Aorta (tissue), 5 donors: ENCODE measurements around the gene RASSF5. TPM values are rescaled to one million over a fixed set of nuclear protein-coding genes. Genes with fewer than 3 reads are reported as not detected.

Experiments used
- ATAC-seq: fragments of 200-7000 bp; cut with Tn5 transposase; one replicate; pipeline ENCODE4 v1.9.1; 2022; ENCODE audit warnings: moderate library complexity; ENCODE audit not compliant: low FRiP score
- DNase-seq, 2 donors: peaks; one replicate each; pipeline ENCODE4 v3.0.0-alpha.2; 2020
- H3K27ac ChIP-seq, 2 donors: one replicate each; pipeline ENCODE4 v1.5.1; 2013; ENCODE audit warnings: low read length in 2 of 2, mild to moderate bottlenecking in 2 of 2, moderate library complexity in 2 of 2, control low read depth in 1 of 2, inconsistent platforms in 1 of 2, low read depth in 1 of 2
- H3K27me3 ChIP-seq, 2 donors: one replicate each; pipeline ENCODE4 v1.6.1; 2013; ENCODE audit warnings: control low read depth in 1 of 2, low read length in 1 of 2, mild to moderate bottlenecking in 1 of 2, moderate library complexity in 1 of 2; ENCODE audit not compliant: insufficient read depth in 2 of 2, control insufficient read depth in 1 of 2
- H3K36me3 ChIP-seq, 2 donors: one replicate each; pipeline ENCODE4 v1.6.1; 2013; ENCODE audit warnings: control low read depth in 1 of 2, low read length in 1 of 2, mild to moderate bottlenecking in 1 of 2; ENCODE audit not compliant: insufficient read depth in 2 of 2, control insufficient read depth in 1 of 2
- H3K4me1 ChIP-seq, 2 donors: one replicate each; pipeline ENCODE4 v1.6.1; 2013; ENCODE audit warnings: low read length in 2 of 2, control low read depth in 1 of 2, mild to moderate bottlenecking in 1 of 2, moderate library complexity in 1 of 2; ENCODE audit not compliant: insufficient read depth in 2 of 2, control insufficient read depth in 1 of 2
- H3K4me3 ChIP-seq, 2 donors: one replicate each; pipeline ENCODE4 v1.5.1; 2013; ENCODE audit warnings: low read length in 2 of 2, control low read depth in 1 of 2, mild to moderate bottlenecking in 1 of 2
- H3K9me3 ChIP-seq: one replicate; pipeline ENCODE4 v1.6.1; 2013; ENCODE audit warnings: mild to moderate bottlenecking, low read length; ENCODE audit not compliant: control insufficient read depth
- WGBS, 2 donors: extraction: QIAGEN DNeasy Blood & Tissue Kit; methylation state at CpG; one replicate each; pipeline ENCODE4 v1.1.7; 2013; 5-methylcytosine and 5-hydroxymethylcytosine counted together
- intact Hi-C, 2 donors: fragments of 100-400 bp; cut with DNase I; formaldehyde crosslinking; loops; one replicate each; pipeline versions ENCODE4 v1.14.2 to v1.15.0; 2022
- polyA plus RNA-seq, 2 donors: library from polyadenylated mRNA; stranded (reverse); fragments of 200-250 nt; gene quantifications; one replicate each; pipeline ENCODE4 v1.2.3, GENCODE V29; 2013
- total RNA-seq, 2 donors: library from RNA; stranded (reverse); fragmentation: NEBNext Ultra II Directional; extraction: Animal tissue kit (Norgen Biotek cat#: 25700); gene quantifications; one replicate each; pipeline ENCODE4 v1.2.1, GENCODE V29; 2021
- donor health status: healthy with polysubstance abuse.
- donor health status: Bipolar disorder and iron deficiency.
- donor health status: DM: no; HTN: no; CAD: no.
- donor health status: DM: no; HTN: no; CAD: no.
- donor health status: DM: yes; HTN: yes; CAD: no.

The RASSF5 gene
- total and polyA plus RNA-seq, 4 donors: 2.1 to 18.2 (median 9.9) TPM

DNA sequence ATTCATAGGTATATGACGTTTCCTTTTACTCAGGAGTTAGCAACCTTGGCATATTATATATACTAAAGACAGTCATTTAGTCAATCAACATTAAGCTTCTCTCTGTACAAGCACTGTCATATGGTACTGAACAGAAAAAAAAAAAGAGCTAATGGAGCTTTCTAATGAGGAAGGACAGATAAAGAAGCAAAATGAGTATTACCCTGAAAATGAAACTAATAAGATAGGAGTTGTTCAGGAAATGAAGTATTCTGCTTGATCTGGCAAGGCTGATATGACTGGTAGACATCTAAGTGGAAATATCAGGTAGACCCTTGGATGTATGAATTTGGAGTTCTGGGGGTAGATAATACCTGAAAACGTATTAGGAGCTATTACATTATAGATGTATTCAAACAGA, 41.4 kb upstream of the RASSF5 start:
- no peak for ATAC-seq
- intact Hi-C loops: no loop called here
- Histone ChIP-seq H3K27me3 (no peaks in the 10 kb centered on the region), H3K27ac (no peak overlapping the region), H3K4me1 (no peaks in the 10 kb centered on the region), H3K36me3 (no peaks in the 10 kb centered on the region), H3K4me3 (no peak overlapping the region), H3K9me3 (no peaks in the 10 kb centered on the region)
- DNase-seq: no peak
- 69 to 72% methylated on average over 2 of the region's 2 CpGs for WGBS, 2 donors

DNA sequence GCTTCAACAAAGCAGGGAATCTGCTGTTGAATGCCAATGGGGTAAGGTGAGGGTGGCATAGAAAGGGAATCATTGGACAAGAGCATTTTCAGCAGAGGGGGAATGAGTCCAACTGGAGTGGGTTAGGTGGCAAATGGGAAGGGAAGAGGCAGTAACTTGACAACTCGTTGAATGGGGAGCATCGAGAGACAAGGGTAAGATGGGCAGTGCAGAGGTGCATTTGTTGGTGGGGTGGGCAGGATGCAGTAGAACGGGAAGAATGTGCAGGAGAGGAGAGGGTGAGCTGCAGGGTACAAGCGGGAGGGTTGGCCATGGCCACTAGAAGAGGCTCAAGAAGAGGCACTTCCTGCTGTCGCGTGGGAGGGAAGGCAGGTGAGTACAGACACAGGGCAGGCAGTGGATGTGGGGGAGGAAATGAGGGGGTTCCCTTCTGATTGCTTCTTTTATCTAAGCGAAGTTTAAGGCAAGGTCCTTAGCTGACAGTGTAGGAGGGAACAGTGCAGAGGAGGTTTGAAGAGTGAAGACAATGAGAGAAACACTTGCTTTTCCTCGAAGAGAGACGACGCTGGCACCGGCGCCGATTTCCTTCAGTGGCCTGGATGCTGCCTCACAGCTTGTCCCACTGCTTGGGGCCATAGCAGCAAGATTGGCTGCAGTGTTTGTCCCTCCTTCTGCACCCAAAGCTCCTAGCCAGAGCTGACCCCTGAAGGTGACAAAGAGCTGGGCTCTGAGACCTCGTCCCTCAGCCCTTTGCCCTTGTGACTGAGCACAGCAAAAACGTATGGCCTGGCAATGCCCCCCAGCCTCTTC, 40.3 kb upstream of the RASSF5 start:
- Histone ChIP-seq H3K4me1 (no peaks in the 10 kb centered on the region), H3K9me3 (no peaks in the 10 kb centered on the region), H3K27me3 (no peaks in the 10 kb centered on the region), H3K4me3 (no peak overlapping the region), H3K27ac (no peak overlapping the region), H3K36me3 (no peaks in the 10 kb centered on the region)
- intact Hi-C loops: no loop called here
- no peak for ATAC-seq
- WGBS, 2 donors: 48 to 53% methylated on average over 15 of the region's 15 CpGs
- DNase-seq: no peak

DNA sequence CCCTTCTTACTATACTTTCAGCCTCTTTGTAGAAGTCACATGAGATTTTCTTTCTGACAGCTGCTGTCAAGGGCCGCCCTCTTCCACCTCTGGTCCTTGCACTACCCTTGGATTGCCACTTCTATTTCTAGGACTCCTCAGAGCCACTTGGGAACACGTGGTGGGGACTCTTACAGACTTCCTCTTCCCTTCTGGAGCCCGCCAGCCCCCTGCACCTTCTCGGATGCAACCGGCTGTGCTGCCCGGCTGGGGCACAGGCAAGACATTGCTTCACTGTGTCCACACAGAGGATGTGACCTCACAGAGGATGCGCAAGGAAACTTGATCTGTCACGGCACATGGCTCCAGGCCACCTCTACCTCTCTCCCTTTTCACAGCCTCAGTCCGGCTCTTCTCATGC, 39.4 kb upstream of the RASSF5 start:
- ATAC-seq (no peak), DNase-seq (peak; percentile 82 to 86)

DNA sequence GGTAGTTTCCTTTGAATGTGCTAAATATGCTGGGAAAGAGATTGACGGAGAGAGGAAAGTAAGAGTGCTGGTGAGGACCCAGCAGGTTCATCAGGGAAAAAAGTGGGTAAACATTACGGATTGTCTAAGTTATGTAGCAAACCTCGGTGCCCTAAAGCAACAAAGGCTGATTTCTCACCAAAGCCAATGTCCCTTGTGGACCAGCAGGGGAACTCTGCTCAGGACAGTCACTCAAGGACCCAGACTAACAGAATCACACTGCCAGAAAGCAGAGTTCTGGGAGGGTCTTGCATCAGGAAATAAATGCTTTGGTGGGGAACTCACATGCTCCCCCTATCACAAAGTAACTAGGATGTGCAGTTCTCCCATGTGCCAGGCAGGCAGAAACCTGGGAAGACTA, 38.8 kb upstream of the RASSF5 start:
- WGBS, 2 donors: 37 to 47% methylated on average over 3 of the region's 3 CpGs
- Histone ChIP-seq H3K4me1 (no peaks in the 10 kb centered on the region), H3K9me3 (no peaks in the 10 kb centered on the region), H3K4me3 (no peak overlapping the region), H3K36me3 (no peaks in the 10 kb centered on the region), H3K27me3 (no peaks in the 10 kb centered on the region), H3K27ac (no peak overlapping the region)
- intact Hi-C loops: no loop called here
- DNase-seq: no peak
- no peak for ATAC-seq

More for the DNA sequence above, 39.4 kb upstream of the RASSF5 start:
- Histone ChIP-seq H3K27me3 (no peaks in the 10 kb centered on the region), H3K4me3 (no peak overlapping the region), H3K9me3 (no peaks in the 10 kb centered on the region), H3K36me3 (no peaks in the 10 kb centered on the region), H3K4me1 (no peaks in the 10 kb centered on the region), H3K27ac (no peak overlapping the region)
- 38 to 39% methylated on average over 9 of the region's 9 CpGs for WGBS, 2 donors
- intact Hi-C loops: no loop called here

DNA sequence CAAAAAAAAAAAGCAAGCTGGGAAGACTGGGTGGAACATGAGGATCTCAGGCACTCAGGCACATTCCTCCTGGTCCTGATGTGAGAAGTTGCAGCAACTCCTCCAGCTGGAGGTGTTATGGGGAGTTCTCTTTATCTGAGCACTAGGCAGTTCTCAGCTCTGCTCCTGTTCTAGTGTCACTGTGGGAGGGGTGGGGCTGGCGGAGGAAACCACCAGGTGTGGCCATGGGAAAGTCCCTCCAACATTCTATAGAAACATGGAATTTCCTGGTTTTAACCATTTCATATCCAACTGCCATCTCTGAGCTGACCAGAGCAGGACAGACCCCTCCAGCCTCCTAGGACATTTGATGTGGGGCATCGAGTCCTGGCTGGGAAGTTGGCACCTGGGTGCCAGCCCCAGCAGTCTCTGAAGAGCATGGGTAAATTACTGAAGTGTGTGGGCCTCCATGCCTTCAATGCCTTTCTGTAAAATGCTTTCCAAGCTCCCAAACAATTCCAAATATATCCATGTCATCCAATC, 37.9 kb upstream of the RASSF5 start:
- H3K4me3 ChIP-seq: no peak overlapping the region
- WGBS, 2 donors: 67 to 68% methylated on average over 2 of the region's 2 CpGs
- intact Hi-C loops: no loop called here
- no peaks in the 10 kb centered on the region for H3K36me3 ChIP-seq
- no peak overlapping the region for H3K27ac ChIP-seq
- ATAC-seq: no peak
- H3K4me1 ChIP-seq: no peaks in the 10 kb centered on the region
- DNase-seq: peak in 1 of 2 donors; percentile 13
- H3K9me3 ChIP-seq: no peaks in the 10 kb centered on the region
- H3K27me3 ChIP-seq: no peaks in the 10 kb centered on the region

DNA sequence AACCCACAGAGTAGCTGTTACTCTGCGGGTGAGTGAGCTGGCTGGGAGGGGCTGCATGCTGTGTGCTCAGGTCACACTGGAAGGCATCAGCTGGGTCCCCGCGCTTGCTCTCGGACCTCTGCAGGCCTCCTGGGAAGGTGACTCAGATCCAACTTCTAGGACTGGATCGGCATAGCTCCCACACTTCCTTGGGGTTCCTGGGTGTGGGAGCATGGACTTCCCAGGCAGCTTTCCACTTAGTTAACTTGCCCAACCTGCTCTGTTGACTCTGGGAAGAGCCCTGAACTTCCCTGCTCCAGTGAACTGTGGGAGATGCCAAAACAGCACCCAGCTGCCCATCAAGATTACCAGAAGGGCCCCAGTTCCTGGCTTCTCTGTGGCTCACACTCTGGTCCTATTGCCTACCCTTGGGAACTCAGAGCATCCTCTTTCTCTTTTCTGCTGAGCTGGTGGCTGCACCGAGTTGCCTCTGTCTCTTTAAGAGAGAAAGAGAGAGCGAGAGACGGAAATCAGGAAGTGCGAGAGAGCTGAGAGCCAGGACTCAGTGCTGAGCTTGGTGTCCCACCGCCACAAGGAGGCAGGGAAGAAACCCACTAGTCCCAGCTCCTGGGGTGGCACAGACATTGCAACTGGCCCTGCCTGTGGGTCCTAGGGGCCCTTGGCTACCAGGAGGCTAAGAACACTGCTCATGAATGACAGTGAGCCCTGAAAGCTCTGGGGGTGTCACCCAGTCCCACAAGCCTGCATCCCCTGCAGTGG, 37.2 kb upstream of the RASSF5 start, which contains the start of gene IKBKE:
Gene IKBKE, plus strand, starts transcription at position 544 of the 759 bp plus-strand sequence. CDS start 2,752 bp downstream, outside the sequence.
- Histone ChIP-seq H3K4me1 (no peaks in the 10 kb centered on the region), H3K4me3 (peak within 1 kb of the TSS; percentile 14 to 77), H3K27ac (no peak within 1 kb of the TSS), H3K9me3 (no peaks in the 10 kb centered on the region), H3K27me3 (no peaks in the 10 kb centered on the region), H3K36me3 (no peaks in the 10 kb centered on the region)
- WGBS, 2 donors: 2% methylated on average over 10 of the region's 10 CpGs
- DNase-seq: peak; percentile 78 to 81
- ATAC-seq: peak; percentile 84
- intact Hi-C loops: no loop called here

DNA sequence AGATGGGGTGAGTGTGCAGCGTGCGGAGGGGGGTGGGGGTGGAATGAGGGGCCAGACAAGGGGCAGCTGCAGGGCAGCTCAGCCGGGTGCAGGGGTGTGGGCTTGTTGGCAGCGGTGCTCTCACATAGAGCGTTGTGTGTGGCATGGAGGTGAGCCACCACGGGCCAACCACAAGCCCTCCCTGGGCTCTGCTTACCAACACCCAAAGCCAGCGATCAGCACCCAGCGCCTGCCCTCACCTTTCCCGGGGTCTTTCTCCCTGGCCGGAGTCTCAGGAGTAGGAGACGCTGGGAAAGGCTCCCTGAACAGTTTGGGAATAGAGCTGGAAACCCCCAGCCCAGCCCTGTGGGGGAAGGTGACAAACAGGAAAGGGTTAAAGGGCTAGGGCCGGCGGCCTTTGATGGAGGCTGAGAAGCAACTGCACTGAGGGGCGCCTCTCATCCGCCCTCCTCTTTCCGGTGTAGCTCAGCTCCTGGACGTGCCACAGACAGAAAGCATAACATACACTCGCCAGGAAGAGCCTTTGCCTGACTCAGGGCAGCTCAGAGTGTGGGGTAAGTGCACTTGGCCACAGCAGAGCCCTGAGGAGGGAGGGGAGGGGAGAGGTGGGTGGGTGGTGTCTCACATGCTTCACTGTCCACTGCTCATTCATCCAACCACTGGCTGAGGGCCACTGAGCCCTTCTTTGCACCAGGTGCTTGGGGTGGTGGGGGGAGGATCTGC, 36.5 kb upstream of the RASSF5 start:
- intact Hi-C loops: no loop called here
- Histone ChIP-seq H3K27me3 (no peaks in the 10 kb centered on the region), H3K27ac (no peak overlapping the region), H3K9me3 (no peaks in the 10 kb centered on the region), H3K4me3 (peak overlapping the region; percentile 14 to 77), H3K36me3 (no peaks in the 10 kb centered on the region), H3K4me1 (no peaks in the 10 kb centered on the region)
- 0% methylated on average over 18 of the region's 18 CpGs for WGBS, 2 donors
- ATAC-seq: peak; percentile 71
- DNase-seq: peak; percentile 66 to 76

DNA sequence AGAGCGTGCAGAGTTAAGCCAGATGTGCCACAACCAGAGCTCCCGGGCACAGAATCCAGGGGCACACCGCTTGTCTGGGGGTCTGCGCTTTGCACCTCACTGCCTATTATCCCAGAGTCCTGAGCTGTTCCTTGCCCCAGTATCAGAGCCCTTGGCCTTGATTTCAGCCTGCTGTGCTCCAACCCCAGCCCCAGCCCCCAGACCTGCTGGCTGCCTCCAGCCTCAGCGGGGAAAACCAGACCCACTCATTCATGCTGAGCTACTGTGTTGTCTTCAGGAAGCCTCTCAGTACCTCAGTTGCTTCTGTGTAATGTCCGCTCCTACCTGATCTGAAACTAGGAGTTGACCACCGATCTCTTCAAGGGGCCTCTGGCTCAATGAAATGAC, 35.9 kb upstream of the RASSF5 start:
- no peaks in the 10 kb centered on the region for H3K27me3 ChIP-seq
- H3K4me1 ChIP-seq: no peaks in the 10 kb centered on the region
- DNase-seq: no peak
- H3K4me3 ChIP-seq: no peak overlapping the region
- no peak for ATAC-seq
- no peaks in the 10 kb centered on the region for H3K36me3 ChIP-seq
- H3K27ac ChIP-seq: no peak overlapping the region
- WGBS, 2 donors: 72 to 73% methylated on average over 7 of the region's 7 CpGs
- intact Hi-C loops: no loop called here
- no peaks in the 10 kb centered on the region for H3K9me3 ChIP-seq
